ENCODE results near the gene STAT1. TPM values are rescaled to one million over a fixed set of nuclear protein-coding genes. Genes with fewer than 3 reads are reported as not detected.

The STAT1 gene
- total RNA-seq, 1 donor from 2014 or later: 85.1 TPM

DNA sequence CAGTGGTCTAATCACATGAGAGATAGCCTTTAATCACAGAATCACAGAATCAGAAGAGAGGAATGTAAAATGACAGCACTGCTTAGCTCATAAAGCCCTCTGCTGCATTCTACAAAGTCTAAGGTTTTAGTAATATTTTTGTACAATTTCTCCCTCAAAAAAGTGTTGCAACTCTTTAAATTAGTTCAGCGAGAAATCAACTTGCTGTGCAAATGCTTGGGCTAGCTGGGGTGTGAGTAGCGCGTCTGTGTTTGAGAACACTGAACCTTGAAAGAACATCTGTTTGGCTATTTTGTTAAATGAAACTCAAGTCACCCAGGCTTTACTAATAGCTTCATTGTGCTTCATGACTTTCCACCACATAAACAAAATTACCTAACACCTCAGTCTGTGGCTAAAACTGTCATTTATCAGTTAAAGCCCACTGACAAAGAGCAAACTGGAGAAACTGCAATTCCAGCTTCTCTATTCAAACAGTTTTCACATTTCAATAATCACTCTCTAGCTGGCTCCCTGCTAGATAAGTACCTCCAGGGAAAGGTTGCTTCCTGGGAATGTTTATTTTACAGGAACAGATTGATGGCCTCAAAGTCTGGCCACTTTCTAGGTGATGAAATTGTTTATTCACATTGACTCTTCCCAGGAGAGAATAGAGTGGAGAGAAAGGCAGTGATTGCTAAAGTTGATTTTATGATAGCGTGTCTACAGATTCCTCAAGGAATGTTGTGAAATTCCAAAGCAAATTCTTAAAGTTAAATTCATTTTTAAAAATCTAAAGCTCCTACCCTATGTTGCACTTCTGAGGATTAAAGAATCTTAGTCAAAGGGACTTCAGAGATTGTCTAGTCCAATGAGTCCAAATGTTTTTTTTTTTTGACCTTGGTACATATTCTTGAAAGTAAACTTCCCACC is 36.0 kb upstream of the STAT1 start:
- no peaks in the 10 kb centered on the region for H3K36me3 Mint-ChIP-seq (ENCODE audit: low read depth)
- H3K27me3 Mint-ChIP-seq: peaks cover 9% of the 10 kb centered on the region
- H3K27ac Mint-ChIP-seq: no peak overlapping the region
- ATAC-seq (ENCODE audit: low read depth): no peak
- POLR2A ChIA-PET: no interaction called here
- no peaks in the 10 kb centered on the region for H3K9me3 Mint-ChIP-seq
- DNase-seq: no peak
- no peak overlapping the region for H3K4me3 Mint-ChIP-seq
- TF ChIP-seq CTCF (IDR thresholded peaks at IDR 0.05): no peak
- intact Hi-C loops (cut with micrococcal nuclease): no loop called here
- CTCF ChIA-PET: interaction anchor here (1.2 to 6.2 kb wide), 4 partner anchors 10 to 471 kb away, joined by 3 to 183 read pairs (median 3); no protein-coding TSS in a partner anchor
- no peaks in the 10 kb centered on the region for H3K4me1 Mint-ChIP-seq

- ATAC-seq (ENCODE audit: low read depth) (no peak), DNase-seq (no peak)
- TF ChIP-seq CTCF (IDR thresholded peaks at IDR 0.05): no peak
- CTCF ChIA-PET: interaction anchor here (1.0 to 6.2 kb wide), 2 partner anchors 109 to 1114 kb away, joined by 3 to 183 read pairs; no protein-coding TSS in a partner anchor
- H3K36me3 Mint-ChIP-seq (ENCODE audit: low read depth): no peaks in the 10 kb centered on the region
- H3K4me1 Mint-ChIP-seq: no peaks in the 10 kb centered on the region
- H3K9me3 Mint-ChIP-seq: peaks cover 3% of the 10 kb centered on the region
- POLR2A ChIA-PET: no interaction called here
- H3K27ac Mint-ChIP-seq: no peak overlapping the region
- no peak overlapping the region for H3K4me3 Mint-ChIP-seq
- intact Hi-C loops (cut with micrococcal nuclease): no loop called here
- peaks cover 9% of the 10 kb centered on the region for H3K27me3 Mint-ChIP-seq
Measured at GRCh38 chr2:191048073-191048472, 34.1 kb upstream of the STAT1 start.

DNA sequence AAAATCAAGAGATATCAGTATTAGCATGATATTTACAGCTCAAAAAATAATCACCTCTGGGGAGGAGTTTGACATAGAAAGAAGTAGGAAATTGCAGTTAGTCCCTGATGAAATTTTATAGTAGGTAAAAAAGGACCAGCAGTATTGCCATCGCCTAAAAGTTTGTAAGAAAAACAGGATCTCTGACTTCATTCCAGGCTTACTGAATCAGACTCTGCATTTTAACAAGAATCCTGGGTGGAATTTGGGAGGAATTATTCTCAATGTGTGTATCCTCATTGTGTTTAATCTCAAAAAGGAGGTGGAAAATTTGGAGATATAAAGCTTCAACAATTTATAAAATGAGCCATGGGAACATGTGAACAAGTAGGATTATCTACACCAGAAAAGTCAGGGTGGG is 31.2 kb upstream of the STAT1 start:
- H3K4me3 Mint-ChIP-seq: no peak overlapping the region
- intact Hi-C loops (cut with micrococcal nuclease): no loop called here
- no peak for TF ChIP-seq CTCF (IDR thresholded peaks at IDR 0.05)
- peaks cover 3% of the 10 kb centered on the region for H3K9me3 Mint-ChIP-seq
- no peak overlapping the region for H3K27ac Mint-ChIP-seq
- POLR2A ChIA-PET: no interaction called here
- H3K36me3 Mint-ChIP-seq (ENCODE audit: low read depth): no peaks in the 10 kb centered on the region
- no peaks in the 10 kb centered on the region for H3K4me1 Mint-ChIP-seq
- ATAC-seq (ENCODE audit: low read depth) (no peak), DNase-seq (no peak)
- H3K27me3 Mint-ChIP-seq: peaks cover 2% of the 10 kb centered on the region
- CTCF ChIA-PET: no interaction called here

GRCh38 chr2:191043438-191043837 is 29.5 kb upstream of the STAT1 start:
- H3K27me3 Mint-ChIP-seq: peaks cover 2% of the 10 kb centered on the region
- DNase-seq: no peak
- H3K36me3 Mint-ChIP-seq (ENCODE audit: low read depth): no peaks in the 10 kb centered on the region
- intact Hi-C loops (cut with micrococcal nuclease): no loop called here
- no peaks in the 10 kb centered on the region for H3K4me1 Mint-ChIP-seq
- H3K27ac Mint-ChIP-seq: no peak overlapping the region
- H3K4me3 Mint-ChIP-seq: no peak overlapping the region
- CTCF ChIA-PET: no interaction called here
- ATAC-seq (ENCODE audit: low read depth): no peak
- POLR2A ChIA-PET: no interaction called here
- TF ChIP-seq CTCF (IDR thresholded peaks at IDR 0.05): no peak
- H3K9me3 Mint-ChIP-seq: peaks cover 3% of the 10 kb centered on the region

DNA sequence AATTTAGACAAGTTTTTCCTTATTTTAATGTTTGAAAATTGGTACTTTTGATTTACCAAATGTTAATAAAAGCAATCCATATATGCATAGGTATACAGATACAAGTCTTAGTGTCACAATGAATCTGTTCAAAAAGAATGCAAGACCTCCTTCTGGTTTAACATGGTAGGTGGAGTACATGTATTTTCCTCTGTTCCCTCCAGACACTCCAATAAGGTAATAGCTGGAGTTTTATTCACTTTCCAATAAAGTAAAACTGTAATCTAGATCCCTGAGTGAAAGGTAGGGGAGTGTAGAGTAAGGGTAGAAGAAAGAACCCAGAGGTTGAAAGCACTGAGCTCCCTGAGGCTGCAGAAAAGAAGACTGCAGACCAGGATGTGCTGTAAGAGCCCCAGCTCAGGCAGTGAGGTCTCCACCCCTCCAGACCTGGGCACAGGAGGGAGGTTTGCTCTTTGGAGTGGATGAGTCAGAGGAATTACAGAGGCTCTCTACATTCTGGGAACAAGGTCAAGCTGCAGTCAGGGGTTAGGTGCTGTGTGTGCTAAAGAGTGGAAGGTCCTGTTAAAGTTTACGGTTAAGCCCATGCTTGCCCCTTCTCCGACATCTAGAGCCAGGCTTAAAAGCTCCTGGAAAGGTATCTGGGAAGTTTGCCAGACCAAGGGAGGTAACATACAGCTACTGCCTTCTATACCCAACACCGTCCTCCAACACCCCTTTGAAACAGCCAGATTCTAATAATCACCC is 27.6 kb upstream of the STAT1 start:
- no peaks in the 10 kb centered on the region for H3K36me3 Mint-ChIP-seq (ENCODE audit: low read depth)
- H3K4me1 Mint-ChIP-seq: no peaks in the 10 kb centered on the region
- intact Hi-C loops (cut with micrococcal nuclease): no loop called here
- POLR2A ChIA-PET: no interaction called here
- peaks cover 3% of the 10 kb centered on the region for H3K9me3 Mint-ChIP-seq
- DNase-seq (no peak), ATAC-seq (ENCODE audit: low read depth) (no peak)
- TF ChIP-seq CTCF (IDR thresholded peaks at IDR 0.05): no peak
- H3K27me3 Mint-ChIP-seq: peaks cover 2% of the 10 kb centered on the region
- CTCF ChIA-PET: interaction anchor here (1.1 to 2.2 kb wide), 2 partner anchors 11 to 113 kb away, joined by 4 to 7 read pairs; no protein-coding TSS in a partner anchor
- H3K27ac Mint-ChIP-seq: no peak overlapping the region
- H3K4me3 Mint-ChIP-seq: no peak overlapping the region

All from activated B cell treated with CpG ODN at 0.5 μM for 24 hours (primary cell).